IMR-90 (cell line): Measurements from ENCODE around the gene LAMA2. TPM values are rescaled to one million over a fixed set of nuclear protein-coding genes. Genes with fewer than 3 reads are reported as not detected.

Experiments used
- ATAC-seq: fragments of 200-7000 bp; cut with Tn5 transposase; 2 replicates; pipeline ENCODE4 v1.9.1; 2020; ENCODE audit warnings: low read depth, mild to moderate bottlenecking, moderate library complexity
- BruUV-seq: library from RNA; stranded (reverse); fragments of 400-500 nt; replicated peaks from 2 replicates; lab custom pipeline; 2021; lab: Mats Ljungman, UMichigan
- CTCF ChIA-PET: fragments of 300-600 bp; formaldehyde crosslinking; extraction: SDS; loops from one replicate; lab custom pipeline; 2021; ENCODE audit warnings: antibody characterized with exemption; lab: Yijun Ruan, JAX
- POLR2A ChIA-PET: fragments of 300-600 bp; sonication (Branson Sonifier 250); formaldehyde crosslinking; loops from one replicate; lab custom pipeline; 2022; ENCODE audit warnings: antibody characterized with exemption; ENCODE audit not compliant: unreplicated experiment; lab: Charles Lee
- DNase-seq: peaks from one replicate; pipeline ENCODE4 v3.0.0; 2013
- H2AFZ ChIP-seq: replicated peaks from 2 replicates; pipeline ENCODE3; 2013; ENCODE audit warnings: low read length, mild to moderate bottlenecking; ENCODE audit not compliant: poor library complexity
- H2AK5ac ChIP-seq: 2 replicates; pipeline ENCODE4 v1.6.1; 2013; ENCODE audit warnings: low read depth, low read length, inconsistent platforms
- H2AK9ac ChIP-seq: replicated peaks from 2 replicates; pipeline ENCODE3; 2013; ENCODE audit warnings: mild to moderate bottlenecking, low read depth, low read length, moderate library complexity; ENCODE audit not compliant: poor library complexity
- H2BK120ac ChIP-seq: 2 replicates; pipeline ENCODE4 v1.6.1; 2013; ENCODE audit warnings: low read depth, low read length, inconsistent platforms
- H2BK15ac ChIP-seq: 3 replicates; pipeline ENCODE4 v1.6.1; 2013; ENCODE audit warnings: low read depth, low read length, inconsistent platforms
- H2BK20ac ChIP-seq: 2 replicates; pipeline ENCODE4 v1.6.1; 2013; ENCODE audit warnings: low read depth, mild to moderate bottlenecking, inconsistent platforms, low read length, moderate library complexity
- H2BK5ac ChIP-seq: 2 replicates; pipeline ENCODE4 v1.6.1; 2013; ENCODE audit warnings: mild to moderate bottlenecking, low read depth, low read length, inconsistent platforms; ENCODE audit not compliant: poor library complexity, severe bottlenecking
- H3K14ac ChIP-seq: replicated peaks from 2 replicates; pipeline ENCODE4 v1.6.1; 2013; ENCODE audit warnings: low read depth, low read length, inconsistent platforms
- H3K18ac ChIP-seq: 2 replicates; pipeline ENCODE4 v1.6.1; 2013; ENCODE audit warnings: low read depth, low read length, control low read depth
- H3K23ac ChIP-seq: 2 replicates; pipeline ENCODE4 v1.6.1; 2013; ENCODE audit warnings: low read depth, low read length, inconsistent platforms
- H3K27ac ChIP-seq: 2 replicates; pipeline ENCODE4 v1.5.1; 2013; ENCODE audit warnings: mild to moderate bottlenecking, control low read depth, low read length; ENCODE audit not compliant: insufficient read depth
- H3K27me3 ChIP-seq: 2 replicates; pipeline ENCODE4 v1.6.1; 2013; ENCODE audit warnings: low read length; ENCODE audit not compliant: control insufficient read depth, insufficient read depth
- H3K36me3 ChIP-seq: 2 replicates; pipeline ENCODE4 v1.6.1; 2013; ENCODE audit warnings: low read length, mixed read lengths; ENCODE audit not compliant: control insufficient read depth, insufficient read depth
- H3K4ac ChIP-seq: 2 replicates; pipeline ENCODE4 v1.6.1; 2013; ENCODE audit warnings: low read depth, low read length, inconsistent platforms
- H3K4me1 ChIP-seq: 2 replicates; pipeline ENCODE4 v1.6.1; 2013; ENCODE audit warnings: low read length, mixed read lengths; ENCODE audit not compliant: control insufficient read depth, insufficient read depth
- H3K4me2 ChIP-seq: 2 replicates; pipeline ENCODE4 v1.6.1; 2013; ENCODE audit warnings: low read depth, mild to moderate bottlenecking, control low read depth, low read length, moderate library complexity
- H3K4me3 ChIP-seq: 2 replicates; pipeline ENCODE4 v1.5.1; 2013; ENCODE audit warnings: low read depth, mild to moderate bottlenecking, control low read depth, low read length, moderate library complexity; ENCODE audit not compliant: insufficient read depth
- H3K56ac ChIP-seq: 2 replicates; pipeline ENCODE4 v1.6.1; 2013; ENCODE audit warnings: low read length, inconsistent platforms; ENCODE audit not compliant: insufficient read depth; ENCODE audit errors: extremely low read depth
- H3K79me1 ChIP-seq, 2 experiments: 2 replicates each; pipeline ENCODE4 v1.6.1; 2013; ENCODE audit warnings: low read length in 2 of 2, inconsistent platforms in 1 of 2, low read depth in 1 of 2
- H3K9ac ChIP-seq: 2 replicates; pipeline ENCODE4 v1.6.1; 2013; ENCODE audit warnings: low read depth, low read length, control low read depth
- H3K9me1 ChIP-seq: 2 replicates; pipeline ENCODE4 v1.6.1; 2013; ENCODE audit warnings: low read length, inconsistent platforms; ENCODE audit not compliant: insufficient read depth
- H3K9me3 ChIP-seq: 2 replicates; pipeline ENCODE4 v1.6.1; 2013; ENCODE audit warnings: low read length; ENCODE audit not compliant: control insufficient read depth, insufficient read depth
- H4K20me1 ChIP-seq: 2 replicates; pipeline ENCODE4 v1.6.1; 2013; ENCODE audit warnings: low read length, inconsistent platforms; ENCODE audit not compliant: insufficient read depth
- H4K5ac ChIP-seq: 2 replicates; pipeline ENCODE4 v1.6.1; 2013; ENCODE audit warnings: mild to moderate bottlenecking, low read depth, low read length, control low read depth
- H4K8ac ChIP-seq, 2 experiments: 2 replicates each; pipeline ENCODE4 v1.6.1; 2013; ENCODE audit warnings: low read depth in 2 of 2, low read length in 2 of 2, control low read depth in 1 of 2, inconsistent platforms in 1 of 2
- H4K91ac ChIP-seq: 2 replicates; pipeline ENCODE4 v1.6.1; 2013; ENCODE audit warnings: low read depth, low read length, inconsistent platforms; ENCODE audit not compliant: insufficient read depth
- FOS ChIP-seq: fragments of 150-350 bp; IDR thresholded peaks from 2 replicates; pipeline ENCODE4 v1.6.1; 2016; ENCODE audit warnings: low read depth, low read length
- SMC3 ChIP-seq: fragments of 150-350 bp; IDR thresholded peaks from 2 replicates; pipeline ENCODE4 v1.6.1; 2016; ENCODE audit warnings: low read depth, mild to moderate bottlenecking, antibody characterized with exemption, low read length, moderate library complexity
- WGBS, 2 experiments: methylation state at CpG; one replicate each; pipeline versions ENCODE4 v1.1.5 to v1.1.7; 2013; ENCODE audit warnings: missing lambda C conversion rate in 2 of 2; ENCODE audit not compliant: insufficient read length in 1 of 2; ENCODE audit errors: extremely low coverage in 2 of 2; 5-methylcytosine and 5-hydroxymethylcytosine counted together
- dilution Hi-C: fragments of 300-500 bp; cut with HindIII; formaldehyde crosslinking; loops from one replicate; pipeline ENCODE4 v1.14.3; 2018; ENCODE audit warnings: low sequenced_read_pairs; ENCODE audit not compliant: unreplicated experiment
- in situ Hi-C: fragments of 300-500 bp; cut with MboI; formaldehyde crosslinking; loops from 3 replicates; pipeline ENCODE4 v1.14.3; 2019; ENCODE audit warnings: low sequenced_read_pairs, inconsistent platforms, mixed read lengths
- intact Hi-C: fragments of 100-400 bp; cut with micrococcal nuclease; formaldehyde crosslinking; loops from 2 replicates; pipeline ENCODE4 v1.10.0; 2022
- polyA plus RNA-seq, 3 experiments: library from polyadenylated mRNA; depleted of rRNA; stranded (reverse); fragments of >200 nt; gene quantifications; 2 replicates each; pipeline ENCODE4 v1.2.3, GENCODE V29; 2012; ENCODE audit warnings: low replicate concordance in 1 of 3
- total RNA-seq: library from RNA; depleted of rRNA; stranded (reverse); fragments of >200 nt; gene quantifications from 2 replicates; pipeline ENCODE4 v1.2.3, GENCODE V29; 2012

LAMA2 gene
- total and polyA plus RNA-seq, 2 of the 4 experiments (the other 2 are of a cell fraction) = 9.9 to 13.3 TPM

DNA sequence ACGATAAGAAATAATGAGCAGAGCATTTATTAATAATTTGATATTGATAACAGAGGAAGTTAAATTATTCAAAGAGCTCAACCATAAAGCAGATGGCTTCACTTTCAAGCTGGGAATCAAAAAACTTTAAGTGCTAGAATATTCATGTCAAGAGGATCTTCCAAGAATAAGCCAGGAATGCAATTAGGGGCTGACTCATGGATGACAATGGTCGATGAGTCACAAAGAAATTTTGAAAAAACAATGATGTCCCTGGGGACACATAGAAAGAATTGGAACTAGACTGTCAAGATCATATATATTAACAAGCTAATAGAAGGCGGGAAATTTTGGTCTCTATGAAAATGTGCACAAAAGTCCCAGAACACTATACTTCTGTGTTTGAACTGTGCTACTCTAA, 304.1 kb downstream of the LAMA2 start:
- BruUV-seq = no TSS peak
- ChIA-PET CTCF (interaction anchor here (0.6 kb wide), 1 partner anchor 11 kb away, joined by 3 read pairs; no protein-coding TSS in a partner anchor), POLR2A (no interaction called here)
- Histone ChIP-seq H3K4me2 (no peak overlapping the region), H2BK5ac (no peak overlapping the region), H3K9me3 (no peaks in the 10 kb centered on the region), H2AFZ (no peak overlapping the region), H3K23ac (no peak overlapping the region), H3K4me3 (no peak overlapping the region), H3K9me1 (no peaks in the 10 kb centered on the region; the same call in 1 of the 2 replicates), H4K91ac (no peak overlapping the region), H3K14ac (no peak overlapping the region), H3K4ac (no peak overlapping the region), H2AK9ac (no peak overlapping the region), H3K56ac (no peak overlapping the region), H3K4me1 (peaks cover 9% of the 10 kb centered on the region), H4K8ac (no peak overlapping the region), H3K27me3 (no peaks in the 10 kb centered on the region), H3K36me3 (no peaks in the 10 kb centered on the region), H3K27ac (no peak overlapping the region), H4K20me1 (no peaks in the 10 kb centered on the region), H3K9ac (no peak overlapping the region), H2BK120ac (no peak overlapping the region), H2AK5ac (no peak overlapping the region), H3K18ac (no peak overlapping the region), H2BK20ac (no peak overlapping the region), H4K5ac (no peak overlapping the region), H2BK15ac (no peak overlapping the region), H3K79me1 (no peaks in the 10 kb centered on the region)
- intact Hi-C loops (no loop called here), in situ Hi-C loops (no loop called here), dilution Hi-C loops (no loop called here)
- TF ChIP-seq SMC3 (no peak), FOS (peak; percentile 77)
- no CpG with 5 or more reads among the region's 3 CpGs for WGBS, 2 experiments
- peak; percentile 80 for DNase-seq
- peak; percentile 27; the same call in 1 of the 2 replicates for ATAC-seq
